ENCODE measurements around the gene ZNF653. TPM values are rescaled to one million over a fixed set of nuclear protein-coding genes. Genes with fewer than 3 reads are reported as not detected.

ZNF653 gene
- total and polyA plus RNA-seq, 2 of the 8 experiments (the other 6 are each of a cell fraction or from before 2014, with no cell fraction given) = 7.0 to 7.9 TPM

DNA sequence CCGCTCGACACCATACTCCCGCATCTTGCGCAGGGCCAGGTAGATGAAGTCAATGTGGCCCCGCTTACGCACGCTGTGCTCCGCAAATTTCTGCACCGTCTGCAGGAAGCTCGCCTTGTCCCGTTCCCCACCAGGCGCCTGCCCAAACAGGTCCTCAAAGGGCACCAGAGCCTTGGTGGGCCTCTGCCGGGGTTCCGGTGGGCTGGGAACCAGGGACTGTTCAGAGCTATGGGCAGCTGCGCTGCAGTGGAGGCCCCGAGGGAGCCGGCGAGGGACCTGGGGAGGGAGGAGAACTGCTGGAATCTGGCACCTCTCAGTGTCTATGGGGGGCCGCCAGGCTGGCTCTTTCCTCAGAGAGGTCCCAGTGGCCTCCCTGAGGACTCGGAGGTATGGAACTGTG, 8.3 kb upstream of the ZNF653 start (continued):
- TF ChIP-seq PHF8 (conservative IDR thresholded peaks at IDR 0.05; ENCODE audit: low read depth, low read length) = no peak
- TF ChIP-seq TAF7 (optimal IDR thresholded peaks at IDR 0.05; ENCODE audit: borderline replicate concordance, low read depth, low read length) = no peak
- no peak for TF ChIP-seq CBX8 (IDR thresholded peaks at IDR 0.05; ENCODE audit: borderline replicate concordance, low read depth, low read length)
- no peak for TF ChIP-seq KDM4A (IDR thresholded peaks at IDR 0.05; ENCODE audit: low read depth, low read length, severe bottlenecking)
- no peak for TF ChIP-seq CEBPB (IDR thresholded peaks at IDR 0.05; ENCODE audit: low read depth, low read length)
- TF ChIP-seq POLR2A (IDR thresholded peaks at IDR 0.05; ENCODE audit: control extremely low read depth in 1 of 2, low read depth in 2 of 2, low read length in 2 of 2) = no peak
- no peak for TF ChIP-seq USF2 (IDR thresholded peaks at IDR 0.05; ENCODE audit: low read length)
- TF ChIP-seq, protein P1, sequence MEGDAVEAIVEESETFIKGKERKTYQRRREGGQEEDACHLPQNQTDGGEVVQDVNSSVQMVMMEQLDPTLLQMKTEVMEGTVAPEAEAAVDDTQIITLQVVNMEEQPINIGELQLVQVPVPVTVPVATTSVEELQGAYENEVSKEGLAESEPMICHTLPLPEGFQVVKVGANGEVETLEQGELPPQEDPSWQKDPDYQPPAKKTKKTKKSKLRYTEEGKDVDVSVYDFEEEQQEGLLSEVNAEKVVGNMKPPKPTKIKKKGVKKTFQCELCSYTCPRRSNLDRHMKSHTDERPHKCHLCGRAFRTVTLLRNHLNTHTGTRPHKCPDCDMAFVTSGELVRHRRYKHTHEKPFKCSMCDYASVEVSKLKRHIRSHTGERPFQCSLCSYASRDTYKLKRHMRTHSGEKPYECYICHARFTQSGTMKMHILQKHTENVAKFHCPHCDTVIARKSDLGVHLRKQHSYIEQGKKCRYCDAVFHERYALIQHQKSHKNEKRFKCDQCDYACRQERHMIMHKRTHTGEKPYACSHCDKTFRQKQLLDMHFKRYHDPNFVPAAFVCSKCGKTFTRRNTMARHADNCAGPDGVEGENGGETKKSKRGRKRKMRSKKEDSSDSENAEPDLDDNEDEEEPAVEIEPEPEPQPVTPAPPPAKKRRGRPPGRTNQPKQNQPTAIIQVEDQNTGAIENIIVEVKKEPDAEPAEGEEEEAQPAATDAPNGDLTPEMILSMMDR (IDR thresholded peaks at IDR 0.05; ENCODE audit: control extremely low read depth in 1 of 3, insufficient read depth in 1 of 3, low read depth in 1 of 3, low read length in 3 of 3) = no peak
